HG03045 (cell line): ENCODE results near the gene ADK.
"Not testable (repeated sequence)": the region's sequence is repeated elsewhere in the genome, so short reads cannot be mapped to it uniquely, and the experiment has no call there.

Experiments
- ATAC-seq: cut with Tn5 transposase; IDR thresholded peaks from one replicate; pipeline ENCODE4 v1.9.1; 2021; ENCODE audit warnings: mild to moderate bottlenecking, moderate library complexity; ENCODE audit not compliant: unreplicated experiment

The ADK gene

GRCh38 chr10:74406006-74406405 is 255.0 kb downstream of the ADK start:
- no peak for ATAC-seq

DNA sequence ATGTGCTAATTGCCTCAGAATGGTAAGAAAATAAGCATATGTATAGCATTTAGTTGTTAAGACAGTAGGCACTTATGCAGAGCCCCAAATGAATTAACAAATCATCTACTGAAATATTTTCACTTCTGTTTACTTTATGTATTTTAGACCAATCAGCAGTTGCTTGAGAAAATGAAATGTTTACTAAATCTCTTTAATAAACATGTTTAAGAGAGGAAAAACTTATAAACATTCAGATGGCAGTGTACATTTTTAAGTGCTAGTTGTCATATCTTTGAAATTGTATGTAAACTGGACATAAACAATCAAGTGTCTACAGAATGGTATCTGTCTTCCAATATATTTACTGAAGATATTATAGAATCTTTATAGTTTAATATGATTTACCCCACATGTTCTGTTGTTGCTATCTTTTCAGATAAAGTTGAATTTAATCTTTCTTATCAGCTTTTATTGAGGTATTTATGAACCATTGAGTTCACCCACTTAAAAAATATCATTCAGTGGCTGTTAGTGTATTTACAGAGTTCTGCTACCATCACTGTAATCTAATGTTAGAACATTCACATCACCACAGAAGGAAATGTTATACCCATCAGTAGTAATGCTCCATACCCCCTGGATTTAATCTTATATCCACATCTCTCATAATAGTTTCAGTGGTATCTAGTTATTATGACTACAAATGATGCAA is 264.3 kb downstream of the ADK start:
- no peak for ATAC-seq

- ATAC-seq = no peak
These were observed 266.4 kb downstream of the ADK start for GRCh38 chr10:74417397-74417796.

DNA sequence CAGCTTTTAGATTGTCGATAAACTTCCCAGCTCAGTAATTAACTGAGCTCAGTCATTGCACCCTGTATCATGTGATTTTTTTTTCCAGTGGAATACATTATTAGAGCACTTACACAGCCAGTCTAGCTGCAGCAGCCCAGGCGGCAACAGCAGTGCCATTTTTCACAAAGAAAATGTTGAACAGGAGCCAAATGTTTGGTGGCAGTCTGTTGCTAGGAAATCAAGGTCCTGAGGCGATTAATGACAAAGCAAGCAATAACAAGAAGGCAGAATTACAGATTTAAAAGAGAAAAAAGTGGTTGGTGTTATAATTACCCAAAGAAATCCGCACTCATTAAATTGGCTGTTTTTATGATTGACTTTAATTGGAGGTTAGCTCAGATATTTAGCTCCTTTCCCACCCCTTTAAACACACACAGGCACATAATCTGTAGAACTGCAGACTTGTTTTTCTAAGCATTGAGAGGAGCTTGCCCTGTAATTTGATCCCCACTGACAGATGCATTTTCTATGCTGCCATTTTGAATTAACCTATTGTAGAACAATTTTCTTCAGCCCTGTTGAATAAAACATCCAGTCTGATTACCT is 267.4 kb downstream of the ADK start:
- no peak for ATAC-seq

DNA sequence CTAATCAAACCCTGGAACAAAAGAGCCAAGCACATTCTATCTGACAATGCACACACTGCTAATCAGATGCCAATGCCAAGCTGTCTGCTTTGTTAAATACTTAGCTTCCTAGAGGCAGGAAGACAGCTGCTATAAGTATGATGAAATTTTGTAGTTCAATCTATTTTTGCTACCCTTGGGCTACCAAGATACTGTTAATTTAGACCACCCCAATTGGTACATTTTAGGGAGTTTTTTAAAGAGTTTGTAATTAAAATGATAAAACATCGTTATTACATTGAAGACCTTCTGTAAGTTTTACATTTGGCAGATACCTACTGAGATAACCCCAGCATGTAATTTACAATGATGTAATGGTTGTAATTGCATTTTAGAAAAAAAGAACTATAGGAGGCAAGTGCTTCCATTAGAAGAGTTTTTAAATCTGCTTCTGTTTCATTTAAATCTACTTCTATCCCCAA is 268.5 kb downstream of the ADK start:
- no peak for ATAC-seq

- no peak for ATAC-seq
These were observed 268.9 kb downstream of the ADK start for GRCh38 chr10:74419958-74420375.

DNA sequence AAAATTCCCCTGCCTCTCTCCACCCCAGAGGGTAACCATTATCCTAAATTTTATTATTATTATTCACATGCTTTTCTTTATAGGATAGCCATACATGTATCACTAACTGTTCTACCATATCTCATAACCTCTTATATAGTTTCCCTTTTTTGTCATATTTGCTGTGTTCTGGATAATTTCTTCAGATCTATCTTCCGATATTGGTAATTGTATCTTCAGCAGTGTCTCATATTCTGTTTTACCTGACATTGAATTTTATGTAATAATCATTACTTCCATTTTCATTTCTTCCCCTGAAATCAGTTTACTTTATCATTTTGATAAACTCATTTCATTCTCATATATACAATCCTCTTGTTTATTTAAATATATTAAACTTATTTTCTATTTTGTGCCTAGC is 273.5 kb downstream of the ADK start:
- no peak for ATAC-seq

GRCh38 chr10:74425456-74426001 is 274.5 kb downstream of the ADK start:
- ATAC-seq = no peak

- no peak for ATAC-seq
These were observed 280.8 kb downstream of the ADK start for GRCh38 chr10:74431816-74432215.

DNA sequence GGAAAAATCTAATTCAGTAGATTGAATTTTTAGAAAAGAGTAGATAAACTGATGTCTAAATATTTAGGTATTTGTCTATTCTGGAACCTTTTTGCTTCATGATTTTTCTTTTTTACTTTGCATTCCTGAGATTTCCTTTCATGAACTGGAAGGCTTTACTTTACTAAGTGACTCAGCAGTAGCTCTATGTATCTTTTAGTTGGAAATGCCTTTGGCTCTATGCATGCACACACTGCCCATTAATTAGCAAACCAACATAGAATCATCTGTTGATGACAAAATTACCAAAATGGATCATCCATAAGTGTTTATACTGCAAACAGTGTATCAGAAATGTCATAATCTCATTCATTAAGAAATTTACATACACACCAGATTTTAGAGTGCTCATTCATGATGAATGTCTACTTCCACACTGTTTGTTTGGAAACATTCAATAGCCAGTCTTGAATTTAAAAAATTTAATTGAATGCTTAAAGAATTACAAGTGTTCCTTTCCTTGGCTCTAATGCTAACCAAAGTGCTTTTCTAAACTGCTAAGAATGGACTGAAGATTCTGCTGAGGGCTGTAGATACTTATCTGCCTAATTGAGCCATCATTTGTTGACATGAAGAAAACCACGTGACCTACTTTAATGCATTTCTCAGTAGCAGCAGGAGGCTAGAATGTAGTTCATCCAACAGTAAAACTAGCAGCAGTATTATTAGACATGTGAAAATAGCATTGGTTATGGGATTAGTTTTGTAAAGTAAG is 282.0 kb downstream of the ADK start:
- ATAC-seq = no peak

DNA sequence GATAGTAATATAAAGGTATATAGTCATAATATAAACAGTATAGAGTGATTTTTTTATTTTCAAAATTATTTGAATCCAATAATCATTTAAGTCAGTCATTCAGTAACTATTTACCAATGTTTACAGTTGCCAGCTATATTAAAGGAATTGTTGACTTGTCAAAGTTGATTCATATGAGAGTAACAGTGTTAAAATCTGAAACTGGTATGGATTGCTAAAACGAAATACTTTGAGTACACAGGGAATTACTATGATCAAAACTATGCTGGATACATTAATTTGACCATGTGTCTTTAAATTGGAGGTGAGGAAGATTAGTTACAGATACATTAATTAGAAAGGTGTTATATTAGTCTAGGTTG is 282.6 kb downstream of the ADK start:
- ATAC-seq = no peak

GRCh38 chr10:74433993-74434392 is 283.0 kb downstream of the ADK start:
- no peak for ATAC-seq

- no peak for ATAC-seq
These were observed 283.5 kb downstream of the ADK start for GRCh38 chr10:74434547-74434946.

GRCh38 chr10:74436523-74437170 is 285.6 kb downstream of the ADK start:
- no peak for ATAC-seq

- no peak for ATAC-seq
These were observed 286.8 kb downstream of the ADK start for GRCh38 chr10:74437822-74438221.

- no peak for ATAC-seq
These were observed 288.2 kb downstream of the ADK start for GRCh38 chr10:74439213-74439612.

DNA sequence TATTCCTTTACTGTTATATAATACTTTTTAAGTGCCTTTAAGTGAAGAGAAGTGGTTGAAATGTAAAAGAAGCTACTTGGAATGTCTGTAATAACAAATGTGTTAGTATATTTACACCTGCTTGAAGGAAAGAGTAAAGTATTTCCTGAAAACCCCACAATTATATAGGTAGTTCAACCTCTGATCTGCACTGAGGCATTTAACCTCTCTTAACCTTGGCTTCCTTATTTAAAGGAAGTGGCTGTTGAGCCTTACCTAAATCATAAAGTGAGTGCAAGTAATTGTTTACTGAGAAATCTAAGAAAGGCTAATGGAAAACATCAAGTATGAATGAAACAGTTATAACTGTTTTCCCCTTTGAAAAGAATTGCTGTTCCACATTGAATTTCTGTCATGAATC is 294.5 kb downstream of the ADK start:
- no peak for ATAC-seq

DNA sequence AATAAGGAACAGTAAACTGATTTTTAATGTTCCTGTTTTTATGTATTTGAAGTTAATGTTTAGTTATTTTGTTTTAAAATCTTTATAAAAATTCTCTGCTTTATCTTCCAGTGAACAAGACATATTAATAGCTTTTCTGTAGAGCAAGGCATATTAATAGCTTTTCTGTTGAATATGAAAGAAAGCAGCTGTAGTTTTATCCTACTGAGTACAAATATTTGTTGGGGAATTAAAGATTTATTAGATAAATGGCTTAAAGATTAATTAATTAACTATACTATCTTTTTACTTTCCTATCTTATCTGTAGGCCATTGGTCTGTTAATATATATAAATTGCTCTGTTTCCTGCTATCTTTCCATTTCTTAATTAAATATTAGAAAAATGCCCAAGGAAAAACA is 299.6 kb downstream of the ADK start:
- ATAC-seq = no peak

DNA sequence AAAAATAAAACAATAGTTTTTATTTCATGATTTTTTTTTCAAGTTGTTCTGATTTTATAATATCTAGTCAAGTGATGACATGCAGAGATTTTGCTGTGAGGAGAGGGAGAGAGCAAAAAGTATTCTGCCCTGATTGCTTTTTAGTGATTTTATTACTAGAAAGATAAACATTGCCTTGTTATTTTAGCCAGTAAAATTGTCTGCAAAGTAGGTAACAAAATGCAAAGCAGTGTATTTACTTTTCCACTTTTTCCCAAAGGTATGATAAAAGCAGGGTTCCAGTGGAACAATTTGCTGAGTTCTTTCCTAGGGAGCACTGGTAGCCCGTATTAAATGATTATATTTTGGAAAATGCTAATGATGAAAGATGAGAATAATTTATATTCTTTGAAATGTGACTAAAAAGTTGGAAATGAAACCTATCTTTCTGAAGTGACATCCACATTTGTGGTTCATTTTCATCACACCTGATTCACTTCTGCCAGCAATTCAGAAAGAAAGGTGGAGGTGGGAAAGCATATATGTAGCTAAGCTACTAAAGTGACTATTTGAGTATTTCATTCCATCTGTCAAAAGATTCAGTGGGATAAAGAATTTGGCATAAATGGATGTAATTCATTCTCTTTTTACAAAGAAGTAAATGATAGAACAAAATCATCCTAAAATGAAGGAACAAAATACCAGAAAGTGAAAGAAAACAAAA is 300.3 kb downstream of the ADK start:
- no peak for ATAC-seq

- ATAC-seq = no peak
These were observed 302.1 kb downstream of the ADK start for GRCh38 chr10:74453169-74453568.

DNA sequence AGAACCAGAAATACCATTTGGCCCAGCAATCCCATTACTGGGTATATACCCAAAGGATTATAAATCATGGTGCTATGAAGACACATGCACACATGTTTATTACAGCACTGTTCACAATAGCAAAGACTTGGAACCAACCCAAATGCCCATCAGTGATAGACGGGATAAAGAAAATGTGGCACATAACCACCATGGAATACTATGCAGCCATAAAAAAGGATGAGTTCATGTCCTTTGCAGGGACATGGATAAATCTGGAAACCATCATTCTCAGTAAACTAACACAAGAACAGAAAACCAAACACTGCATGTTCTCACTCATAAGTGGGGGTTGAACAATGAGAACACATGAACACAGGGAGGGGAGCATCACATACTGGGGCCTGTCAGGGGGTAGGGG is 306.5 kb downstream of the ADK start:
- ATAC-seq = not testable (repeated sequence)
